GM19455 (cell line): Measurements from ENCODE around the gene RNF227.
"Not testable (repeated sequence)": the region's sequence is repeated elsewhere in the genome, so short reads cannot be mapped to it uniquely, and the experiment has no call there.

ENCODE experiments used
- ATAC-seq: cut with Tn5 transposase; IDR thresholded peaks from one replicate; pipeline ENCODE4 v1.9.1; 2021; ENCODE audit not compliant: unreplicated experiment

Gene RNF227

DNA sequence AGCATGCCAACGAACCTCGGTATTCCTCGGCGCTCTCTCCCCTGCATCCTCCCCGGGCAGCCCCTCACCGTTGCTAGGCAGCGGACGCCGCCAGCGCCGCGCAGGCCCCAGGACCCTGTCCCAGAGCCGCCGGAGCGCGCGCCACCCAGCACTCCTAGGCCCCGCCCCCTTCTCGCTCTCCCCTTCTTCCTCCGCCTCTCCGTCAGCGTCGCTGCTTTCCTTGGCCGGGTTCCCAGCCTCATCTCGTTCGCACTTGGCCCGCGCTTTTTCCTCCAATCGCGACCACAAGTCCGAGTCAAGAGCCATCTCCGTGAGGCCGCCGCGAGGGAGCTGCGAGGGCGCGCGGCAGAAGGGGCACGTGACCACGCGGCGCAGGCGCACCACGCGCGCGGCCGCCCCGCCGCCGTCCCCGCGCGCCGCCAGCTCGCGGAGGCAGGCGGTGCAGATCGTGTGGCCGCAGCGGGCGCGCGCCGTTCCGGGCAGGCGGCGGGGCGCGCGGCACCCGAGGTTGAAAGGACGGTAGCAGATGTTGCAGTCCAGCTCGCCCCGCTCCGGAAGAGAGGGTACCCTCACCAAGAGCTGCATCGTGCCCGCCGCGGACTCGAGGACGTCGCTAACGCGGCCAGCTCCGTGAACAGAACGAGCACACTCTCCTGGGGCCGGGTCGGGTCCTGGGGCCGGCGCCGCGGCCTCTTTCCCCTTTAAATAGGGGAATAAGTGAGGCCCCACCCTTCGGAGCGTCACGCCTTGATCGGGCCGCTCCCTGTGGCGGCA lies at the start of gene RNF227:
Gene RNF227, minus strand, starts transcription at position 679 of the 774 bp plus-strand sequence. Its CDS starts 94 bp downstream, at position 585.
- peak; percentile 67 for ATAC-seq

DNA sequence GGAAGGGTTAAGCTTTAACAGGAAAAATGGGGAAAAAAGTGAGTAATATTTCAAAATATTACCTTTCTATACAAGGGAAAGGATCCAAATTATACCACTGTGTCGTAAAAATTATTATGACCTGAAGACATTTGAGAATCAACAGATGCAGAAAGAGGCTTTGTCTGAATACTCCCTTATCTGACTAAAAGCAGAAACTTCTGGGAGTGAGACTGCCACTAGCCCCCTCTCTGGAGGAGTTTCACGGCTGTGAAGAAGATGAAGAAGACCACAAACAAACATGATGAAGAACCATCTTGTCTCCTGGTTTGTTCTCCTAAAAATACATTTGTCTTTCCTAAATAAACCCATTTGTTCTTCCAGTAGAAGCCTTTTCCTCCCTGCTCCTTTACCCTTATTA lies 45.3 kb upstream of the RNF227 start:
- ATAC-seq, result no peak

DNA sequence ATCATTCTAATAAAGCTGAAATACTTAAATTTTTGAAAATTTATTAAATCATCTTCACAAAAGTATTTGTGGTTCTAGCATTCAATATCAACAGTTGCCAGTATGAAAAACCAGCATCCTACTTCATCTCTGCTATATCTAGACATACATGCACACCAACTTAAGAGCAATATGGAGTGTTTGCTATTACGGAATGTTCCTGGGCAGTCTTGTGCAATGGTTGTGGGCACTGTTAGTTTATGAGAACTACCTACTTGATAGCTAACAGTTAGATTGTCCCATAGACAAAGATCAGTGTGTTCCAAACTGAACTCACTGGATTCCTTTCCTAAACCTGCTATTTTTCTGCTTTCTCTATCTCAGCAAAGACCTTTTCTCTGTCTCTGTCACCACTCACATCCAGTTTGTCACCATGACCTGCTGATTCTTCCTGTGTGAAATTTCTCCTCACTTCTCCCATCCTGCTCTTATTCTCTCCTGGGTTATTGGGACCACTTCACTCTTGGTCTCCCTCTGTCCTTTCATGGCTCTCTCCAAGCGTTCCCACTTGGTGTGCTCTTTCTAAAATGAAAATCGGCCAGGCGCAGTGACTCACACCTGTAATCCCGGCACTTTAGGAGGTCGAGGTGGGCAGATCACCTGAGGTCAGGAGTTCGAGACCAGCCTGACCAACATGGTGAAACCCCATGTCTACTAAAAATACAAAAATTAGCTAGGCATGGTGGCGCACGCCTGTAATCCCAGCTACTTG lies 43.6 kb upstream of the RNF227 start:
- ATAC-seq, result no peak

DNA sequence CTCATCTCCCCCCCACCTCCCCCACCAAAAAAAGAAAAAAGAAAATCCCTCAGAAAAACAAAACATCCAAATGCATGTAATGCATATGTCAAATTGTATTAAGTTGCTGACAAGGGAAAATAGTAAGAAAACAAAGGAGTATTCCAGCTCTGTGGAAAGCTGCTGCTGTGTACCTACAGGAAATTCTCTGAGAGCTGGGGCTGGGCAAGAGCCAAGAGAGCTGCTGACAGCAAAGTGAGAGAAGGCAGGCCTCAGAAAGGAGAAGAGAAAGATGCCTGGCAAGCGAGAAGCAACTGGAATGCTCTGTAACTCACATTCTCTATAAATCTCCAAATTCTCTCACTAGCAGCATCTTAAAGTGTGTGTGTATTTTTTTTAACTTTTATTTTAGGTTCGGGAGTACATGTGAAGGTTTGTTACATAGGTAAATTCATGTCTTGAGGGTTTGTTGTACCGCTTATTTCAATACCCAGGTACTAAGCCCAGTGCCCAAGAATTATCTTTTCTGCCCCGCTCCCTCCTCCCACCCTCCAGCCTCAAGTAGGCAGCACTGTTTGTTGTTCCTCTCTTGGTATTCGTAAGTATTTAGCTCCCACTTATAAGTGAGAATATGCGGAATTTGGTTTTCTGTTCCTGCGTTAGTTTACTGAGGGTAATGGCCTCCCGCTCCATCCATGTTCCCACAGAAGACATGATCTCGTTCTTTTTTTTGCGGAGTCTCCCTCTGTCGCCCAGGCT lies 40.3 kb upstream of the RNF227 start:
- ATAC-seq, result no peak

DNA sequence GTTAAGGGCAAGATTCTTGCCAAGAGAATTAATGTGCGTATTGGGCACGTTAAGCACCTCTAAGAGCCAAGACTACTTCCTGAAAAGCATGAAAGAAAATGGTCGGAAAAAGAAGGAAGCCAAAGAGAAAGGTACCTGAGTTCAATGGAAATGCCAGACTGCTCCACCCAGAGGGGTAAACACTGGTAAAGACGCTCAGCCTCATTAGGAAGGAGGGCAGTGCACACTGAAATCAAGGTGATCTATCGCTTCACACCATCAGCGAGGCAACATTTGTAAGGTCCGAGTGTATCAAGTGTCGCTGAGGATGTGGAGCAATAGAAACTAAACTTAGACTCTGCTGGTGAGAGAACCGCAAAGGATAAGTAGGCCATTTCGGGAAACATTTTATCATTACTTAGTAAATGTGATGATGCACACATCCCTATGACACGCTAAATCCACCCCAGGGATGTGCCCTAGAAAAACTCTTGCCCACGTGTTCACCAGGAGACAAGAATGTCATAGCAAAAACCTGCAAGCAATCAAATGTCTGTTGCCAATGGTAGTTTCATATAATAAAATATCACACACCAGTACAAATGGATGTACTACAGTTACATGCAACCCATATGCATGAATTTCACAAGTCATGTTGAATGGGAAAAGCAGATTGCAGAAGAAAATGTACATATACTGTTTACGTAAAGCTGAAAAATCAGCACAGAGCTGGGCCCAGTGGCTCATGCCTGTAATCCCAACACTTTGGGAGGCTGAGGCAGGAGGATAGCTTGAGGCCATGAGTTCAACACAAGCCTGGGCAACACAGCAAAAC lies 39.5 kb upstream of the RNF227 start:
- no peak for ATAC-seq

DNA sequence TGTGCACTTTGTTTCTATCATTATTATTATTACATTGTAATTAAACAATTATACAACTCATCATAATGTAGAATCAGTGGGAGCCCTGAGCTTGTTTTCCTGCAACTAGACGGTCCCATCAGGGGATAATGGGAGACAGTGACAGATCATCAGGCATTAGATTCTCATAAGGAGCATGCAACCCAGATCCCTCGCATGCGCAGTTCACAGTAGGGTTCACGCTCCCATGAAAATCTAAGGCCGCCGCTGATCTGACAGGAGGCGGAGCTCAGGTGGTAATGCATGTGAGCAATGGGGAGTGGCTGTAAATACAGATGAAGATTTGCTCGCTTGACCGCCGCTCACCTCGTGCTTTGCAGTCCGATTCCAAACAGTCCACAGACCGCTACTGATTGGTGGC lies 37.2 kb upstream of the RNF227 start:
- not testable (repeated sequence) for ATAC-seq

DNA sequence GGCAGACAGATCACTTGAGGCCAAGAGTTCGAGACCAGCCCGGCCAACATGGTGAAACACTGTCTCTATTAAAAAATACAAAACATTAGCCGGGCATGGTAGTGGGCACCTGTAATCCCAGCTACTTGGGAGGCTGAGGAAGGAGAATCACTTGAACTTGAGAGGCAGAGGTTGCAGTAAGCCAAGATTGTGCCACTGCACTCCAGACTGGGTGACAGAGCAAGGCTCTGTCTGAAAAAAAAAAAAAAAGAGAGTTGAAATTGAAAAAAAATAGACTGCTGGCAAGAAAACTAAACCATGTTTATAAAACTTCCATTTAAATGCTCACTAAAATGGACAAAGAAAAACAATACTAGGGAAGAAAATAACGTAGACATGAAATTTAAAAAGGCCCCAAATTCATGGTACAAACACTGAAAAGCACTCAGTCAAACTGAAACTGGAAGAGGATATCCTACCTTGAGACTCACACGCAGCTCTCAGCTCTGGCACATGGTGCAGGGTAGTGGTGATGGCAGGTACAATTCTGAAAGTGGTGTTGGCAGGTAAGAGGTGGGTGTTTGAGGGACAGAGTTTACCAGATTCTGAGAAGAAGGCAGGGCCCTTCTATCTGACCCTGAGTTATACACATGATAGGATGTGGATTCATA lies 35.2 kb upstream of the RNF227 start:
- no peak for ATAC-seq

DNA sequence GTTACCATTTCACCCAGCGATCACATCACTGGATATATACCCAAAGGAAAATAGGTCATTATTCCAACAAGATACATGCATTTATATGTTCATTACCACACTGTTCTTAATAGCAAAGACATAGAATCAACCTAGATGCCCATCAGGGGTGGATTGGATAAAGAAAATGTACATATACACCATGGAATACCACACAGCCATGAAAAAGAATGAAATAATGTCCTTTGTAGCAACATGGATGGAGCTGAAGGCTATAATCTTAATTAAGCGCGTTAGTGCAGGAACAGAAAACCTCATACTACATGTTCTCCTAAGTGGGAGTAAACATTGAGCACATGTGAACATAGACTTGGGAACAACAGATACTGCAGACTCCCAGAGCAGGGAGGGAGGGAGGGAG lies 34.5 kb upstream of the RNF227 start:
- ATAC-seq, result no peak

DNA sequence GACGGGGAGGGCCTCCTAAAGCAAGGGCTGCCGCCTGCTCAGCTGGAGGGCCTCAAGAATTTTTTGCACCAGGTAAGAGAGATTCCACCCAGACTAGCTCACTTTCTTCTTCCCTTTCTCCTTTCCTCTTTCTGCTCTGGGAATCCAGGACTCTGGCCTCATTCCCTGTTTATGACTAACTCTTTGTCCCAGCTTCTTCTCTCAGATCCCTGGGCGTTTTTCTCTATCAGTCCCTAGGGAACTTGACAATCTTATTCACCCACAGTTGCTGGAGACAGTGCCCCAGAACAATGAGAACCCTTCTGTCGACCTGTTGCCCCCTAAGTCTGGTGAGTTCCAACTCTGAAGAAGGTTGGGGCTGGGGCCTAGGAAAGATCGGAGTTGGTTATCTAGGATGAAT lies 31.6 kb upstream of the RNF227 start:
- no peak for ATAC-seq

DNA sequence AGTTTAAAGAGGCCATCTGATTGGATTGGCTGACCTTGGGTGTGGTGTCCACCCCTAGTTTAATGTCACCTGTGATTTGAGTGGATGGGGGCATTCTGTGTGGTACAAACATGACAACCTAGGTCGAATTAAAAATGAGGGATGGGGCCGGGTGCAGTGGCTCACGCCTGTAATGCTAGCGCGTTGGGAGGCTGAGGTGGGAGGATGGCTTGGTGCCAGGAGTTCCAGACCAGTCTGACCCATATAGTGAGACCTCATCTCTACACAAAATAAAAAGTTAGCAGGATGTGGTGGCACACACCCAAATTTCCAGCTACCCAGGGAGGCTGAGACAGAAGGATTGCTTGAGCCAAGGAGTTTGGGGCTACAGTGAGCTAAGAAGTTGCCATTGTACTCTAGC lies 30.4 kb upstream of the RNF227 start:
- no peak for ATAC-seq

DNA sequence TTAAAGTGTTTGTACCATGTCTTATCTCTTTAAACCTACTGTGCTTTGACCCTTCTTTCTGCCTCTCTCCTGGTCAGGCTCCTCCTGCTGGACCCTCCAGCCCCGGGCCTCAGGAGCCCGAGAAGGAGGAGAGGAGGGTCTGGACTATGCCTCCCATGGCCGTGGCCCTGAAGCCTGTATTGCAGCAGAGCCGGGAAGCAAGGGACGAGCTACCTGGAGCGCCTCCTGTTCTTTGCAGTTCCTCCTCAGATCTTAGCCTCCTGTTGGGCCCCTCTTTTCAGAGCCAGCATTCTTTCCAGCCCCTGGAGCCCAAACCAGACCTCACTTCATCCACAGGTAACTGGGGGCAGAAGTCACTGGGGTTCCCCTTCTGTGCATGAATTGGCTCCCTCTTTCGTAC lies 29.6 kb upstream of the RNF227 start:
- ATAC-seq, result no peak

DNA sequence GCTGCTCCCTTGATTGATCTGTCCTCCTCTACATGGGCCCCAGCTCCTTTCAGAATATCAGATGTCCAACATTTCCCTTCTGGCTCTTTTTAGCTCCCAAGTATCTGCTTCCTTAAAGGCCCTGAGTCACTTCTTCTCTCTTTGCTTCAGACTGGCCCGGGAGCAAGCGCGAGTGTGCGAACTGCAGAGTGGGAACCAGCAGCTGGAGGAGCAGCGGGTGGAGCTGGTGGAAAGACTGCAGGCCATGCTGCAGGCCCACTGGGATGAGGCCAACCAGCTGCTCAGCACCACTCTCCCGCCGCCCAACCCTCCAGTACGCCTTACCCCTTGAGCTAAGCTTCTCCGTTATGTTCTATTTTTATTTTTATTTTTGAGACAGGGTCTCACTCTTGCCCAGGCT lies 28.2 kb upstream of the RNF227 start:
- no peak for ATAC-seq

DNA sequence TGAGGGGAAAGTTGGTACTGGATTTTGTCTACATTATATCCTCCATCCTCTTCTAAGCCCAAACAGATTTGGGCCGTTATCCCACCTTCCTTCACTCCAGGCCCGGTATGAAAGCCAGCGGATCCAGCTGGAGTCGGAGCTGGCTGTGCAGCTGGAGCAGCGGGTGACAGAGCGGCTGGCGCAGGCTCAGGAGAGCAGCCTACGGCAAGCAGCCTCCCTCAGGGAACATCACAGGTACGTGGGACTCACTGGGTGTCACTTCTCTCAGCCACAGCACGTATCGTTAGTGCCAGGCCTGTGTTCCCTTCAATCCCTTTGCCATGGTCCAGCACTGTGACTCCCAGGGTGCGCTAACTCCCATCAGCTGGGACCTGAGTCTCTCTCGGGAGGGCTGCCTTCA lies 27.2 kb upstream of the RNF227 start:
- no peak for ATAC-seq

DNA sequence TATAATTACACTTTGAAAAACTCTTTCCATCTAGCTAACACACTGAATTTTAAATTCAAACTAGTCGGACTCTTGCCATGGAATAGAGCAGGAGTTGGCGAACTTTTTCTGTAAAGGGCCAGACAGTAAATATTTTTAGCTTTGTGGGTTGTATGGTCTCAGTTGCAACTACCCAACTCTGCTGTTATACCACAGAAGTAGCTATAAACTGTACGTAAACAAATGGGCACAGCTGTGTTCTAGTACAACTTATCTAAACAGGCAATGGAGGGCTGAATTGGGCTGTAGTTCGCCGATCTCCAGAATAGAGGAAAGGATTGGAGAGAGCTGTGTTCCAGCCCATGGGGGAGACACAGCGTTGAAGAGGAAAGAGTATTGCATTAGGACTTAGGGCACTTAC lies 24.7 kb upstream of the RNF227 start:
- ATAC-seq, result no peak

DNA sequence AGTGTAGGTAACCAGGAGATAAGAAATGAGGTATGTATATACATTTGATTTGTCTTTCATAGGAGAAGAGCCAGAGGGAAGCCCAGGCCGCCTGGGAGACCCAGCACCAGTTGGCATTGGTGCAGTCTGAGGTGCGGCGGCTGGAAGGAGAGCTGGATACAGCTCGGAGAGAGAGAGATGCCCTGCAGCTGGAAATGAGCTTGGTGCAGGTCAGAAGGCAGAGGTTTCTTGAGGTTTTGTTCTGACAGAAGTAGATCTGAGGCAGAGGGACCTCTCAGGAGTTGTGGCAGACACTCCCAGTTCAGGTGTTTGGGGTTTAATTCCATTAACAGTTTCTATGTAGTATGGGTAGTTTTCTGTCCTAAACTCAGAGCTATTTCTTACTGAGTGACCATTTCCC lies 23.9 kb upstream of the RNF227 start:
- no peak for ATAC-seq

DNA sequence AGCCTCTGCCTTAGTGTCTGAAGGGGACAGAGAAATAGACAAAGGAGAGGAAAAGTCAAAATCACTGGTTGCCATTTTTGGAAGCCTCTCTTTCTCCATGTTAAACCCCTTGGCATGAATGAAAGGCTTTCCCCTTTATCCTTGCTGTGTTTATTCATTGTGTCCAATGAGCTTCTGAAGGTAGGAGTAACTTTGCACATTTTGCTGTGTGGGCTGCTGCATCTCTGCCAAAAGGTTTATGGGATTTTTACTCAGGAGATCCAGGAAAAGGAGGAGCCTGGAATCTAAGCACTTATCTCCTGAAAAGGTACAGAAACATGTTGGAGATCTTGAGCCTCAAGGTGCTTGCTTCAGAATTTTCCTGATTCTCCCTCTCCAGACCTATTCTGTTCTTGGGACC lies 19.8 kb upstream of the RNF227 start:
- no peak for ATAC-seq

DNA sequence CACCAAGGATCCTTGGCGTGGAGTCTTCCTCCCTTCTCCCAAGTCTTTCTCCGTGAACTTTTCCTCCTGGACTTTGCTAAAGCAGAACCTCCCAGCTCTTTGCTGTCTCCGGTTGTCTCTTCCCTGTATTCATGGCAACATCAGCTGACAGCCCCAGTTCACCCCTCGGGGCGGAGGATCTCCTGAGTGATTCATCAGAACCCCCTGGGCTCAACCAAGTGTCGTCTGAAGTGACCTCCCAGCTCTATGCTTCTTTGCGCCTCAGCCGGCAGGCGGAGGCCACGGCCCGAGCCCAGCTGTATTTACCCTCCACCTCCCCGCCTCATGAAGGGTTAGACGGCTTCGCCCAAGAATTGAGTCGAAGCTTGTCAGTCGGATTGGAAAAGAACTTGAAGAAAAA lies 16.9 kb upstream of the RNF227 start:
- ATAC-seq, result no peak

DNA sequence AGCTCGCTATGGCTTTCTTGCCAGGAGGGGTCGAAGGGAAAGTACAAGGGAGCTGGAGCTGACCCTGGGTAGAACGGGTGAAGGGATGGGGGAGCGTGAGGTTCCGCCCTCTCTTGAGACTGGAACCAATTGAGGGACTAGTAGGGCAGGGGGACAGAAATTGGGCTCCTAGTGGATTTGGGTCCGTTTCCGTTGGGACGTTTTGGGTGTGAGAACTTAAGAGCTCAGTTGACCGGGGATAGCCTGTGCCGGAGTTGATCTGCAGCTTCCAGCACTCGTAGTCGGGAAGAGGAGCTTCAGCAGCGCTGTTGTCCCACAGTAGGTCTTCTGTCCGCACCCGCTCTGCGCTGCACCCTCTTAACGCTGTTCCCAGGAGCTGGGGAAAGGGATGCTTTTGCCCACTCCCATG lies 16.4 kb upstream of the RNF227 start:
- peak; percentile 7 for ATAC-seq

DNA sequence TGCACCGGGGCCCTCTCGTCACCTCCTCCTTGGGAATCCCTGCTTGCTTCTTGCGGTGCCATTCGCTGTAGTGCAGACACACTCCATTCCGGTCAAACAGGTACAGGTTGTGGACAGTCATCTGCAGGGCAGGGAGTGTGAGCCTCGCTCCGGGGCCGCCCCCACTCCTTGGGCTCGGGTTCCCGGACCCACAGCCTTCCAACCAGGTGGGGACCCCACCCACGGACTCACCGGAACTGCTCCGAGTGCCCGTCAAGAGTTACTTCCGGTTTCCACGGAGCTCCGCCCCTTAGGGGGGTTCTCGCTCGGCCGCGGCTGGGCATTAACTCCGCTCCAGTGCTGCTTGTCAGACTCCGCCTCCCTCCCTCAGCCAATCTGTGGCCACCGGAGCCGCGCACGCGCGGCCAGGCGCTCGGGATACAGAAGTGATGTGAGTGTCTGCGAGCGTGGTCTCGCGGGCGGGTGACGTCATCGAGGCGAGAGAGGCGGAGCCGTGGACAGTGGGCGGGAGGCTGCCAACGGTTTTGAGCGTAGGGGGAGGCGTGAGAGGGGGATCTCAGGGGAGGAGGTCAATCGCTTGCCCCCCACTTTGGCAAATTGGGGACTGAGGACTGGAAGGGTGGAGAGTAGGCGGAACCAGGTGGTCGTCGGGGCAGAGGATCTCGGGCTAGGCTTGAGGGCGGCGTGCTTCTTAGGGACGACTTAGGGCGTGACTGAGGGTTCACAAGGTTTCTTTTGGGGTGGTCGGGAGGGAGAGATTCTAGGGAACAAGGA lies 15.8 kb upstream of the RNF227 start, which contains the start of the genes CNTROB and TRAPPC1:
Gene CNTROB, plus strand, starts transcription at position 498 of the 774 bp plus-strand sequence. CDS start 874 bp downstream, outside the sequence.
Gene TRAPPC1, minus strand, starts transcription at position 238 of the 774 bp plus-strand sequence. Its CDS starts 117 bp downstream, at position 121.
- ATAC-seq, result peak; percentile 90
